GM18505 (cell line): ENCODE data around the gene MVD.
"Not testable (repeated sequence)": the region's sequence is repeated elsewhere in the genome, so short reads cannot be mapped to it uniquely, and the experiment has no call there.

Source experiments
- ATAC-seq: cut with Tn5 transposase; IDR thresholded peaks from one replicate; pipeline ENCODE4 v1.9.1; 2021; ENCODE audit not compliant: unreplicated experiment
- POLR2A ChIP-seq: IDR thresholded peaks from 4 replicates; pipeline ENCODE4 v1.6.1; 2011; ENCODE audit warnings: borderline replicate concordance; ENCODE audit not compliant: insufficient read depth, insufficient read length; ENCODE audit errors: extremely low read depth

The MVD gene

GRCh38 chr16:88684569-88685155 is 21.8 kb upstream of the MVD start:
- ATAC-seq, result no peak
- no peak for TF ChIP-seq POLR2A

- ATAC-seq, result peak; percentile 60
- peak; percentile 65 for TF ChIP-seq POLR2A
These were observed 19.0 kb upstream of the MVD start for GRCh38 chr16:88681709-88682451.

GRCh38 chr16:88681084-88681680 is 18.3 kb upstream of the MVD start:
- ATAC-seq, result no peak
- TF ChIP-seq POLR2A, result no peak

- no peak for ATAC-seq
- TF ChIP-seq POLR2A, result no peak
These were observed 17.7 kb upstream of the MVD start for GRCh38 chr16:88680554-88681083.

GRCh38 chr16:88678224-88678979 is 15.5 kb upstream of the MVD start:
- TF ChIP-seq POLR2A, result no peak

GRCh38 chr16:88677721-88678120 is 14.8 kb upstream of the MVD start:
- TF ChIP-seq POLR2A, result no peak
- ATAC-seq, result no peak

More at GRCh38 chr16:88678224-88678979, 15.5 kb upstream of the MVD start:
- no peak for ATAC-seq

GRCh38 chr16:88676502-88677242 is 13.8 kb upstream of the MVD start:
- TF ChIP-seq POLR2A, result no peak
- ATAC-seq, result no peak

GRCh38 chr16:88673716-88674379 is 11.0 kb upstream of the MVD start:
- no peak for ATAC-seq
- no peak for TF ChIP-seq POLR2A

- no peak for ATAC-seq
These were observed 9.9 kb upstream of the MVD start for GRCh38 chr16:88672776-88673175.

GRCh38 chr16:88671806-88672205 is 8.9 kb upstream of the MVD start:
- ATAC-seq, result no peak

More at GRCh38 chr16:88672776-88673175, 9.9 kb upstream of the MVD start:
- TF ChIP-seq POLR2A, result no peak

GRCh38 chr16:88669980-88670379 is 7.1 kb upstream of the MVD start:
- ATAC-seq, result no peak
- TF ChIP-seq POLR2A, result no peak

More at GRCh38 chr16:88671806-88672205, 8.9 kb upstream of the MVD start:
- TF ChIP-seq POLR2A, result no peak

- not testable (repeated sequence) for ATAC-seq
These were observed 6.6 kb upstream of the MVD start for GRCh38 chr16:88669493-88669892.

- ATAC-seq, result no peak
- TF ChIP-seq POLR2A, result no peak
These were observed 4.6 kb upstream of the MVD start for GRCh38 chr16:88667461-88667860.

GRCh38 chr16:88665570-88665969 is 2.7 kb upstream of the MVD start:
- ATAC-seq, result no peak
- TF ChIP-seq POLR2A, result no peak
